K562 (cell line): ENCODE data around the gene CEACAM8. TPM values are rescaled to one million over a fixed set of nuclear protein-coding genes. Genes with fewer than 3 reads are reported as not detected.

Experiments
- ATAC-seq: fragments of 200-7000 bp; cut with Tn5 transposase; 3 replicates; pipeline ENCODE4 v1.9.1; 2020; ENCODE audit warnings: moderate library complexity
- BruUV-seq: library from RNA; stranded (reverse); fragments of 400-500 nt; replicated peaks from 2 replicates; lab custom pipeline; 2021; lab: Mats Ljungman, UMichigan
- CTCF ChIA-PET: fragments of 300-600 bp; formaldehyde crosslinking; extraction: SDS; loops from one replicate; lab custom pipeline; 2021; ENCODE audit warnings: low intra/inter-chr PET ratio; lab: Yijun Ruan, JAX
- POLR2A ChIA-PET: fragments of 300-600, 350-650 bp; sonication (Branson Sonifier 250); formaldehyde crosslinking; extraction: SDS; loops from one replicate; lab custom pipeline; 2021; ENCODE audit warnings: antibody characterized with exemption, inconsistent platforms; lab: Yijun Ruan, JAX
- DNase-seq, 4 experiments: peaks; one replicate each; pipeline versions ENCODE4 v3.0.0 to v3.0.0-alpha.2; 2011 to 2018; ENCODE audit warnings: low spot score in 3 of 4, mixed read lengths in 3 of 4; ENCODE audit errors: extremely low read depth in 1 of 4
- FAIRE-seq: peaks from 2 replicates; lab custom pipeline; 2011; peaks lifted over from hg19 to GRCh38; lab: Jason Lieb, UNC
- H2AFZ ChIP-seq: 2 replicates; pipeline ENCODE4 v1.6.0; 2011; ENCODE audit warnings: low read depth, low read length, control low read depth, inconsistent platforms
- H3K27ac ChIP-seq: fragments of 200-600 bp; 3 replicates; pipeline ENCODE4 v1.8.0; 2011; ENCODE audit warnings: low read depth, mild to moderate bottlenecking, control low read depth, inconsistent platforms, low read length, moderate library complexity, mixed read lengths; ENCODE audit errors: extremely low read depth
- H3K27me3 ChIP-seq, 2 experiments: fragments of 300-600 bp in 1 of 2; 2 replicates in 1 of 2; 3 replicates in 1 of 2; pipeline versions ENCODE4 v1.6.0 to v1.8.0; 2011; ENCODE audit warnings: inconsistent platforms in 2 of 2, low read length in 2 of 2, mild to moderate bottlenecking in 1 of 2, mixed read lengths in 1 of 2, moderate library complexity in 1 of 2; ENCODE audit not compliant: control insufficient read depth in 2 of 2, insufficient read depth in 2 of 2
- H3K36me3 ChIP-seq: fragments of 300-600 bp; 3 replicates; pipeline ENCODE4 v1.8.0; 2011; ENCODE audit warnings: mild to moderate bottlenecking, low read length, inconsistent platforms; ENCODE audit not compliant: control insufficient read depth, insufficient read depth
- H3K4me1 ChIP-seq, 2 experiments: fragments of 200-600 bp in 1 of 2; replicated peaks in 1 of 2; 2 replicates in 1 of 2; 3 replicates in 1 of 2; pipeline versions ENCODE4 v1.5.1 to v1.8.0; 2011; ENCODE audit warnings: inconsistent platforms in 2 of 2, low read length in 2 of 2, mild to moderate bottlenecking in 1 of 2, mixed read lengths in 1 of 2, moderate library complexity in 1 of 2; ENCODE audit not compliant: control insufficient read depth in 2 of 2, insufficient read depth in 2 of 2
- H3K4me2 ChIP-seq: 2 replicates; pipeline ENCODE4 v1.6.1; 2011; ENCODE audit warnings: low read length, control low read depth, inconsistent platforms, mixed read lengths; ENCODE audit not compliant: insufficient read depth
- H3K4me3 ChIP-seq: fragments of 200-600 bp; sonication (generic), shearing (Covaris generic); 2 replicates; pipeline ENCODE4 v1.5.1; 2016; ENCODE audit warnings: control low read depth, inconsistent platforms
- H3K79me2 ChIP-seq: fragments of 200-600 bp; 3 replicates; pipeline ENCODE4 v1.8.0; 2011; ENCODE audit warnings: low read length, inconsistent platforms; ENCODE audit not compliant: control insufficient read depth, insufficient read depth
- H3K9ac ChIP-seq, 2 experiments: 2 replicates each; pipeline versions ENCODE4 v1.6.0 to v1.6.1; 2011; ENCODE audit warnings: low read depth in 2 of 2, low read length in 2 of 2, control low read depth in 1 of 2, inconsistent platforms in 1 of 2, mild to moderate bottlenecking in 1 of 2, mixed read lengths in 1 of 2; ENCODE audit not compliant: insufficient read depth in 1 of 2
- H3K9me1 ChIP-seq: one replicate; pipeline ENCODE4 v1.6.0; 2011; ENCODE audit warnings: inconsistent platforms, mild to moderate bottlenecking, low read length, moderate library complexity; ENCODE audit not compliant: control insufficient read depth, insufficient read depth
- H3K9me3 ChIP-seq: replicated peaks from 2 replicates; pipeline ENCODE4 v1.5.1; 2011; ENCODE audit warnings: low read depth, low read length, inconsistent platforms; ENCODE audit not compliant: control insufficient read depth, insufficient read depth
- H4K20me1 ChIP-seq: replicated peaks from 2 replicates; pipeline ENCODE4 v1.6.1; 2011; ENCODE audit warnings: low read length, inconsistent platforms, mixed read lengths; ENCODE audit not compliant: control insufficient read depth, insufficient read depth
- DDX20 ChIP-seq: fragments of 450-650 bp; IDR thresholded peaks from 2 replicates; pipeline ENCODE4 v1.6.1; 2016; ENCODE audit warnings: missing genetic modification characterization, low read depth, mild to moderate bottlenecking, missing compliant biosample characterization, moderate library complexity
- FOXK2 ChIP-seq, 2 experiments: fragments of 450-650 bp; IDR thresholded peaks in 1 of 2; conservative IDR thresholded peaks in 1 of 2; 2 replicates each; pipeline ENCODE4 v1.6.1; 2016; ENCODE audit warnings: low read depth in 2 of 2, mild to moderate bottlenecking in 1 of 2
- KAT8 ChIP-seq: fragments of 450-650 bp; IDR thresholded peaks from 2 replicates; pipeline ENCODE4 v1.6.1; 2016; ENCODE audit warnings: low read depth, mild to moderate bottlenecking
- KLF16 ChIP-seq: IDR thresholded peaks from 2 replicates; pipeline ENCODE4 v1.6.1; 2016; ENCODE audit warnings: antibody characterized with exemption
- NRF1 ChIP-seq, 2 experiments: fragments of 450-650 bp; IDR thresholded peaks in 1 of 2; conservative IDR thresholded peaks in 1 of 2; 2 replicates each; pipeline ENCODE4 v1.6.1; 2014; ENCODE audit warnings: mild to moderate bottlenecking in 2 of 2
- RNF219 ChIP-seq: fragments of 250-450 bp; sonication (Bioruptor Pico); IDR thresholded peaks from 2 replicates; pipeline ENCODE4 v1.5.0; 2022; ENCODE audit warnings: mild to moderate bottlenecking
- ZNF668 ChIP-seq: fragments of 250-450 bp; sonication (Bioruptor Pico); IDR thresholded peaks from 2 replicates; pipeline ENCODE4 v1.8.0; 2022; ENCODE audit warnings: mild to moderate bottlenecking, inconsistent platforms
- WGBS: fragments of 100-300 bp; shearing (Covaris generic); methylation state at CpG from one replicate; pipeline ENCODE4 v1.1.6; 2016; ENCODE audit warnings: low coverage, mixed read lengths; ENCODE audit not compliant: insufficient coverage; ENCODE audit errors: missing lambda C conversion rate; 5-methylcytosine and 5-hydroxymethylcytosine counted together
- in situ Hi-C: fragments of 300-500 bp; cut with MboI; formaldehyde crosslinking; loops from 4 replicates; pipeline ENCODE4 v1.15.0; 2018; ENCODE audit warnings: inconsistent platforms, mixed read lengths
- intact Hi-C: fragments of 100-400 bp; cut with micrococcal nuclease; formaldehyde crosslinking; loops from 2 replicates; pipeline ENCODE4 v1.14.2; 2022
- polyA plus RNA-seq, 8 experiments: library from polyadenylated mRNA; depleted of rRNA in 4 of 8; stranded (reverse) in 5 of 8; unstranded in 3 of 8; fragments of >200 nt; fragmentation: Nextera tagmentation in 2 of 8; fragmentation: Illumina TruSeq in 1 of 8; extraction: Ambion mirVana in 2 of 8; extraction: Trizol in 1 of 8; gene quantifications; 2 replicates each; pipeline versions ENCODE4 v1.2.1 to v1.2.3, GENCODE V29; 2011 to 2014; ENCODE audit warnings: inconsistent platforms in 1 of 8, missing spikeins in 1 of 8
- total RNA-seq, 7 experiments: library from RNA; depleted of rRNA in 6 of 7; stranded (reverse); fragments of >200 nt in 6 of 7; fragmentation: Illumina TruSeq in 2 of 7; extraction: Trizol in 2 of 7; gene quantifications; 2 replicates each; pipeline versions ENCODE4 v1.2.1 to v1.2.3, GENCODE V29; 2011 to 2021; ENCODE audit warnings: low replicate concordance in 1 of 7
- TF ChIP-seq, protein P1 (sequence below): fragments of 250-450 bp; sonication (Bioruptor Pico); IDR thresholded peaks from 2 replicates; pipeline ENCODE4 v1.4.0; 2020; ENCODE audit warnings: mild to moderate bottlenecking

Gene CEACAM8
- total and polyA plus RNA-seq, 9 of the 15 experiments (the other 6 are each of a cell fraction or from before 2014, with no cell fraction given) = not detected

DNA sequence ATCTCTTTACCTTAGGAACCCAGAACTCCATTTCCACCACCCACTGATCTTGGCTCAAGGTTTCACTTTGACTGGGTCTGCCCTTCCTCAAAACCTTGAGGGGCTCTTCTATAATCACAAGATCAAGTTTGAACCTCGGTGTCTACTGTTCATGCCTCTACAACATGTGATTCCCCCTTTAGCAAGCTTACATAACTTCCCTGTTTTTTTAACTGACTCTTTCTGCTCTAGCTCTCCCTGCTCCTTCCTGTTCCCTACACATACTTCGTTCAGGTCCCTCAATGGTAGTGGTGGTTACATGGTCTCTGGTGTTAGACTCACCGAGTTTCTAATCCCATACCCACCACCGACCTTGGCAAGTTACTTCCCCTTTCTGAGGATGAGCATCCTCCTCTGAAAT, 26.7 kb downstream of the CEACAM8 start:
- DNase-seq = no peak
- WGBS = 1% methylated on average over 4 of the region's 4 CpGs
- no peak overlapping the region for H3K4me2 ChIP-seq
- FAIRE-seq = no peak
- CTCF ChIA-PET = no interaction called here
- no TSS peak for BruUV-seq
- no peaks in the 10 kb centered on the region; the same call in 1 of the 2 replicates for H4K20me1 ChIP-seq
- H3K36me3 ChIP-seq = no peaks in the 10 kb centered on the region
- no peak overlapping the region for H3K27ac ChIP-seq
- no peaks in the 10 kb centered on the region for H3K9me3 ChIP-seq
- H2AFZ ChIP-seq = peak overlapping the region; percentile 38; the same call in 1 of the 2 replicates
- no peaks in the 10 kb centered on the region for H3K9me1 ChIP-seq
- no peak overlapping the region for H3K4me3 ChIP-seq
- intact Hi-C loops (no loop called here), in situ Hi-C loops (no loop called here)
- TF ChIP-seq KLF16 (no peak), ZNF668 (CRISPR knock-in tag) (no peak), DDX20 (no peak), KAT8 (no peak), RNF219 (CRISPR knock-in tag) (no peak), NRF1 (conservative IDR thresholded peaks at IDR 0.05 in 1 of 2, IDR thresholded peaks at IDR 0.05 in 1 of 2) (no peak), FOXK2 (conservative IDR thresholded peaks at IDR 0.05 in 1 of 2, IDR thresholded peaks at IDR 0.05 in 1 of 2; ENCODE audit: low read depth in 2 of 2) (no peak)
- TF ChIP-seq, protein P1, sequence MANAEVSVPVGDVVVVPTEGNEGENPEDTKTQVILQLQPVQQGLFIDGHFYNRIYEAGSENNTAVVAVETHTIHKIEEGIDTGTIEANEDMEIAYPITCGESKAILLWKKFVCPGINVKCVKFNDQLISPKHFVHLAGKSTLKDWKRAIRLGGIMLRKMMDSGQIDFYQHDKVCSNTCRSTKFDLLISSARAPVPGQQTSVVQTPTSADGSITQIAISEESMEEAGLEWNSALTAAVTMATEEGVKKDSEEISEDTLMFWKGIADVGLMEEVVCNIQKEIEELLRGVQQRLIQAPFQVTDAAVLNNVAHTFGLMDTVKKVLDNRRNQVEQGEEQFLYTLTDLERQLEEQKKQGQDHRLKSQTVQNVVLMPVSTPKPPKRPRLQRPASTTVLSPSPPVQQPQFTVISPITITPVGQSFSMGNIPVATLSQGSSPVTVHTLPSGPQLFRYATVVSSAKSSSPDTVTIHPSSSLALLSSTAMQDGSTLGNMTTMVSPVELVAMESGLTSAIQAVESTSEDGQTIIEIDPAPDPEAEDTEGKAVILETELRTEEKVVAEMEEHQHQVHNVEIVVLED (CRISPR knock-in tag) = no peak
- TF ChIP-seq, all 486 proteins: peak for 0
- no peaks in the 10 kb centered on the region for H3K79me2 ChIP-seq
- H3K9ac ChIP-seq = no peak overlapping the region
- POLR2A ChIA-PET = interaction anchor here (0.7 kb wide), 1 partner anchor 10 kb away, joined by 5 read pairs; no protein-coding TSS in a partner anchor
- H3K4me1 ChIP-seq = no peaks in the 10 kb centered on the region
- no peak for ATAC-seq
- H3K27me3 ChIP-seq = no peaks in the 10 kb centered on the region
